GM12875 (cell line): ENCODE data around the gene SMIM14.

Experiments
- H3K4me3 ChIP-seq: one replicate; pipeline ENCODE4 v1.5.1; 2011; ENCODE audit warnings: low read depth, low read length, control low read depth
- TF ChIP-seq, protein P1 (sequence below): IDR thresholded peaks from 2 replicates; pipeline ENCODE4 v1.5.1; 2011; ENCODE audit warnings: low read depth, mild to moderate bottlenecking, control low read depth, inconsistent platforms, low read length, moderate library complexity, borderline replicate concordance; ENCODE audit not compliant: insufficient read depth

SMIM14 gene

DNA sequence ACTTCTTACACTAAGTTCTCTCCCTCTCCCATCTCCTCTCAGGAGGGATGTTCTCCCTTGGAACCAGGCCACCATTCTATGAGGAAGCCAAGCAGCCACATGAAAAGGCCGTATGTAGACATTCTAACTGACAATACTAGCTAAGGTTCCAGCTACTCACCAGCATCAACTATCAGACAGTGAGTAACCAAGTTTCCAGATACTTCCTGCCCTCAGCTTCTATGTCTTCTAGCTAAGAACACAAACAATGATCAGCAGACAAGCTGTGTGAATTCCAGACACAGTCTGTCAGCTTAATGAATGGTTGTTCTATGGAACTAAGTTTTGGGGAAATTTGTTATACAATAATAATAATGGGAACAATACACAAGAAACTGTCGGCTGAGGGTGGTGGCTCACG lies 50.8 kb downstream of the SMIM14 start:
- TF ChIP-seq, protein P1, sequence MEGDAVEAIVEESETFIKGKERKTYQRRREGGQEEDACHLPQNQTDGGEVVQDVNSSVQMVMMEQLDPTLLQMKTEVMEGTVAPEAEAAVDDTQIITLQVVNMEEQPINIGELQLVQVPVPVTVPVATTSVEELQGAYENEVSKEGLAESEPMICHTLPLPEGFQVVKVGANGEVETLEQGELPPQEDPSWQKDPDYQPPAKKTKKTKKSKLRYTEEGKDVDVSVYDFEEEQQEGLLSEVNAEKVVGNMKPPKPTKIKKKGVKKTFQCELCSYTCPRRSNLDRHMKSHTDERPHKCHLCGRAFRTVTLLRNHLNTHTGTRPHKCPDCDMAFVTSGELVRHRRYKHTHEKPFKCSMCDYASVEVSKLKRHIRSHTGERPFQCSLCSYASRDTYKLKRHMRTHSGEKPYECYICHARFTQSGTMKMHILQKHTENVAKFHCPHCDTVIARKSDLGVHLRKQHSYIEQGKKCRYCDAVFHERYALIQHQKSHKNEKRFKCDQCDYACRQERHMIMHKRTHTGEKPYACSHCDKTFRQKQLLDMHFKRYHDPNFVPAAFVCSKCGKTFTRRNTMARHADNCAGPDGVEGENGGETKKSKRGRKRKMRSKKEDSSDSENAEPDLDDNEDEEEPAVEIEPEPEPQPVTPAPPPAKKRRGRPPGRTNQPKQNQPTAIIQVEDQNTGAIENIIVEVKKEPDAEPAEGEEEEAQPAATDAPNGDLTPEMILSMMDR: no peak
- H3K4me3 ChIP-seq: no peak overlapping the region

GRCh38 chr4:39574946-39575345 lies 63.7 kb downstream of the SMIM14 start:
- TF ChIP-seq, protein P1: no peak
- no peak overlapping the region for H3K4me3 ChIP-seq

- H3K4me3 ChIP-seq: no peak overlapping the region
- TF ChIP-seq, protein P1: no peak
Measured at GRCh38 chr4:39571504-39571903, 67.2 kb downstream of the SMIM14 start.

DNA sequence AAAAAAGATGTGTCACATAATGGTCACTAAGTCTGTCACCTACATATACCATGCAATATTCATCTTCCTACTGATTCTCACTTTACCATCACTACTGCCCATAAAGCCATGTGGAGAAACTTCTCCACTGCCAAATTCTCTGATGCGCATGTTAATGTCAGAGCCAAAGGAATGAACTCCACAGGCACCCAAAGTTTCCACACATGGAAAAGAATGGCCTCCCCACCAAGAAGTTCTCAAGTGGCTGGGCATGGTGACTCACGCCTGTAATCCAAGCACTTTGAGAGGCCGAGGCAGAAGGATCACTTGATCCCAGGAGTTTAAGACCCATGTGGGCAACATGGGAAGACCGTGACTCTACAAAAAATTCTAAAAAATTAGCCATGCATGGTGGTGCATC lies 67.6 kb downstream of the SMIM14 start:
- TF ChIP-seq, protein P1: no peak
- H3K4me3 ChIP-seq: no peak overlapping the region

DNA sequence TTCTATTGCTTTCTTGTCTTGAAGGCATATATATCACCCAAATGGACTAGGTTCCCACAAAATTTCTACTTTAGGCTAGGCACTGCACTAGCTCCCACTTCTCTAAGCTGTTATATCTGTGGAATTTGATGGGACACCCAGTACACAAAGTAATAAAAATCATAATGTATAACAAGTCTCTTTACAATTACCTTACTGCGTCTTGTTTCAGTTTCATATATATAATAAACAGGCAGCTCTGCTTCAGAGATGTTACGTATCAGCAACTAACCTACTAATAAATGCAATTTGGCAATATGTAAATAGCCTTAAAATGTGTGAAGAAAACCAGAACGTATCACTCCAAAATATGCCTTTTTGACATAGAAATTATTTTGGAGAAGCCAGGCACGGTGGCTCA lies 69.5 kb downstream of the SMIM14 start:
- TF ChIP-seq, protein P1: no peak
- H3K4me3 ChIP-seq: peak overlapping the region; percentile 15

GRCh38 chr4:39568805-39569204 lies 69.9 kb downstream of the SMIM14 start:
- peak overlapping the region; percentile 15 for H3K4me3 ChIP-seq
- TF ChIP-seq, protein P1: no peak

DNA sequence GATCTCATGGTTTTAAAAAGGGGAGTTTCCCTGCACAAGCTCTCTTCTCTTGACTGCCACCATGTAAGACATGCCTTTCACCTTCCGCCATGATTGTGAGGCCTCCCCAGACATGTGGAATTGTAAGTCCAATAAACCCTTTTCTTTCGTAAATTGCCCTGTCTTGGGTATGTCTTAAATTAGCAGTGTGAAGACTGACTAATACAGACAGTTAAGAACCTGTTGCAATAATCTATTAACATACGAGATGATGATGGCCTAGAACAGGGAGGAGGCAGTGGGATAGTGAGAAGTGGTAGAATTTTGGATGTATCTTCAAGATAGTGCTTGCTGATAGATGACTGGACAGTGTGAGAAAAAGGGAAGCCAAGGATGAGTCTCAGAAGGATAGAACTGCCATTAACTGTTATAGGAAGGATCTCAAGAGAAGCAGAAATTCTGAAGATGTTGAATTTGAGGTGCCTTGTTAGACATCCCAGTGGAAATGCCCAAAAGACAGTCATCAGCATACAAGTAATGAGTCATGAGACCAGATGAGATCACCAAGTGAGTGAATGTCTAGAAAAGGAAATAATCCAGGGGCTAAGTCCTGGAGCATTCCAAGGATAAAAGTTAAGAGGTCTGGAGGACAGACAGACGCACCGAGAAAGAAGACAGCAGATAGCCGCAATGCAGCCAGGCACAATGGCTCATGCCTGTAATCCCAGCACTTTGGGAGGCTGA lies 72.6 kb downstream of the SMIM14 start:
- TF ChIP-seq, protein P1: no peak
- no peak overlapping the region for H3K4me3 ChIP-seq
